ENCODE measurements around the gene TMX4.

The TMX4 gene, protein sequence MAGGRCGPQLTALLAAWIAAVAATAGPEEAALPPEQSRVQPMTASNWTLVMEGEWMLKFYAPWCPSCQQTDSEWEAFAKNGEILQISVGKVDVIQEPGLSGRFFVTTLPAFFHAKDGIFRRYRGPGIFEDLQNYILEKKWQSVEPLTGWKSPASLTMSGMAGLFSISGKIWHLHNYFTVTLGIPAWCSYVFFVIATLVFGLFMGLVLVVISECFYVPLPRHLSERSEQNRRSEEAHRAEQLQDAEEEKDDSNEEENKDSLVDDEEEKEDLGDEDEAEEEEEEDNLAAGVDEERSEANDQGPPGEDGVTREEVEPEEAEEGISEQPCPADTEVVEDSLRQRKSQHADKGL

DNA sequence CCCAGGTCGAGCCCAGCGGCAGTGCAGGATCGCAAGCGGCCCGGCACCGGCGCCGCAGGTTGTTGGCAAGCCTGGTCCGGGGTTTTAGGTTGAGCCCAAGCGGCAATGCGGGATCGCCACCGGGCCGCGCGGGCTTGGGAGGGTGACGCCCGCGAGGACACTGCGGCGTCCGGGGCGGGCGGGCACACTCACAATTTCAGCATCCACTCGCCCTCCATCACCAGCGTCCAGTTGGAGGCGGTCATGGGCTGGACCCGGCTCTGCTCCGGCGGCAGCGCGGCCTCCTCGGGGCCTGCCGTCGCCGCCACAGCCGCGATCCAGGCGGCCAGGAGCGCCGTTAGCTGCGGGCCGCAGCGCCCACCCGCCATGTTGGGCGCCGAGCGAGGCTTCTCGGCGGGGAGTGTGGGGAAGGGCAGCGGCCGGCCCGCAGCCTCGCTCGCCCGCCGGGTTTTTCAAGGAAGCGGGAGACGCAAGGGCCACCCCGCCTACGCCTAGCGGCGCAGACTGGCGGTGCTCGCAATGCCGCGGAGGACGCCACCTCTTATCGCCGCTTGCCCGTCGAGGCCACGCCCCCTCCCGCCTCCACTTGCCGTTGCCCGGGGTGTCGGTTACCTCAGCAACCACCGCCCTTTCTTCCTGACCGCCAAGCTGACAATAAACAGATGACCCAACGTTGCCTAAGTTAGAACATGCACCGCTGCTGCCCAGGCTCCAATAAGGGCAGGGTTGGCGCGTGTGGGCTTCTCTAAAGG lies at the start of gene TMX4:
Gene TMX4 (minus strand): TSS at position 516 of the 752 bp plus-strand sequence. CDS start 148 bp downstream, at position 368.
- Histone ChIP-seq H3K27ac (peak within 1 kb of the TSS; percentile 96 to 100 (median 98)), H4K20me1 (peaks cover 0 to 35% (median 12%) of the 10 kb centered on the region in 11 experiments; a peak in 11 of 22 replicates), H3K4me1 (peaks cover 38 to 65% (median 52%) of the 10 kb centered on the region in 10 experiments), H3K4me3 (peak within 1 kb of the TSS; percentile 79 to 97 (median 92)), H3K36me3 (peaks cover 0 to 24% (median 15%) of the 10 kb centered on the region in 11 experiments; a peak in 14 of 22 replicates), H3K27me3 (no peaks in the 10 kb centered on the region), H3K9me3 (replicated peaks in 1 of 11) (peaks cover 0 to 9% (median 0%) of the 10 kb centered on the region in 11 experiments; a peak in 1 of 22 replicates), H3K4me2 (peak within 1 kb of the TSS; percentile 78 to 92 (median 89)), H3K9ac (peak within 1 kb of the TSS; percentile 95 to 100 (median 98))
- TF ChIP-seq Cebpa-rat (IDR thresholded peaks at IDR 0.05), result peak in 1 of 11 experiments; percentile 11; a peak in 1 of 22 replicates

DNA sequence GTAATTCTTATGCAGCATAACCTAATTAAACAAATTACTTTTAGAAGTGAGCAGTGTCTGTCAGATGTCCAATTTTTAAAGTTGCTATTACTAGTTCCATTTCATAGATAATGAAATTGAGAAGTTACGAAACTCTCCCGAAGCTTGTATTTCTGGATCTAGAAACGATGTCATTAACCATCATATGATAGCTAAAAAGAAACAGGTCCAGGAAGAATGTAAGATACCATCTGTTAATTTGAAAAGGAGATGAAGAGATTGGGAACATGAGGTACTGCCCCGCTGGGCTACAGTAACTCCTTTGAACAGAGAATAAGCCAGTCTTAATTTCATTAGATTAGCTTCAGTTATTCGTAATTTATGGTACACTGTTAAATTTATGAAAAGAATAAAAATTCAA lies 47.5 kb upstream of the TMX4 start:
- H3K4me1 ChIP-seq, result no peaks in the 10 kb centered on the region
- H3K4me3 ChIP-seq, result no peak overlapping the region
- TF ChIP-seq Cebpa-rat (IDR thresholded peaks at IDR 0.05), result no peak
- no peaks in the 10 kb centered on the region for H3K9me3 ChIP-seq (replicated peaks in 1 of 11)
- no peaks in the 10 kb centered on the region for H3K36me3 ChIP-seq
- H4K20me1 ChIP-seq, result no peaks in the 10 kb centered on the region
- no peak overlapping the region for H3K4me2 ChIP-seq
- H3K9ac ChIP-seq, result no peak overlapping the region
- H3K27me3 ChIP-seq, result no peaks in the 10 kb centered on the region
- H3K27ac ChIP-seq, result no peak overlapping the region

DNA sequence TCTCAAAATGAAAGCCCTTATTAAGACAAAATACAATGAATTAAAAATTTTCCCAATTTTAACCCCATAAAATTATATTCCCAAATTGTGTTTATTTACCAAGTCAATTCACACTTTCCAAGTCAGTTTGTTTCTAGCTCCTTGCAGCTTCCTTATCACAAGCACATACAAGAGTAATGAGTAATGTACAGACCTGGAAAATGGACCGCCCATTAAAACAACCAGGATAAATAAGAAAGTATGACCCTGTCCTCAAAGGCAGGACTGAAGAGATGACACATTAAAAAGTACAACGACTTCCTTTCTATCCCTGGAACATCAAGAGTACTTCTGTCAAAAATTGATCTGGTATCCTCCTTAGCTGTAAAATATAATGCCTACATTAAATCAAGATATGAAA lies 47.1 kb upstream of the TMX4 start:
- no peaks in the 10 kb centered on the region for H3K4me1 ChIP-seq
- H3K9me3 ChIP-seq (replicated peaks in 1 of 11), result no peaks in the 10 kb centered on the region
- H3K27ac ChIP-seq, result no peak overlapping the region
- no peak overlapping the region for H3K4me2 ChIP-seq
- H3K36me3 ChIP-seq, result no peaks in the 10 kb centered on the region
- no peaks in the 10 kb centered on the region for H3K27me3 ChIP-seq
- H4K20me1 ChIP-seq, result no peaks in the 10 kb centered on the region
- no peak for TF ChIP-seq Cebpa-rat (IDR thresholded peaks at IDR 0.05)
- no peak overlapping the region for H3K4me3 ChIP-seq
- H3K9ac ChIP-seq, result no peak overlapping the region

DNA sequence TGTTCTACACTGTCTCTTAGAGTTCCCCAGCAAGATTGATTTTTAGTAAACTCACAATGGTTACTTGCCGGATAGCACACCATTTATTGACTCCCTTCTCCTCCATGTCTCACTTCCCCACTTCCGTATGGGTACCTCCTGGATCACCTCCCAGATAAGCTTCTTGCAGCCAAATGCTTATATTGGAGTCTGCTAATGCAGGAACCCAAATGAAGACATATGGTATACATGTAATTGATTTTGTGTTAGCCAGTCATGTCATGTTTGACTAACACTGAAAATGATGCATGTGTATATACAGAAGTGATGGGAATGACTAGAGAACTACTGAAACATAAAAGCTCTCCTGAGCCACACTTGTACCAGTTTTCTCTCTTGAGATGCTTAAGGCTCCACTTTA lies 46.1 kb upstream of the TMX4 start:
- no peak overlapping the region for H3K9ac ChIP-seq
- no peaks in the 10 kb centered on the region for H3K27me3 ChIP-seq
- H4K20me1 ChIP-seq, result no peaks in the 10 kb centered on the region
- H3K9me3 ChIP-seq (replicated peaks in 1 of 11), result no peaks in the 10 kb centered on the region
- H3K4me2 ChIP-seq, result no peak overlapping the region
- no peaks in the 10 kb centered on the region for H3K4me1 ChIP-seq
- H3K36me3 ChIP-seq, result no peaks in the 10 kb centered on the region
- H3K4me3 ChIP-seq, result no peak overlapping the region
- no peak for TF ChIP-seq Cebpa-rat (IDR thresholded peaks at IDR 0.05)
- H3K27ac ChIP-seq, result no peak overlapping the region

DNA sequence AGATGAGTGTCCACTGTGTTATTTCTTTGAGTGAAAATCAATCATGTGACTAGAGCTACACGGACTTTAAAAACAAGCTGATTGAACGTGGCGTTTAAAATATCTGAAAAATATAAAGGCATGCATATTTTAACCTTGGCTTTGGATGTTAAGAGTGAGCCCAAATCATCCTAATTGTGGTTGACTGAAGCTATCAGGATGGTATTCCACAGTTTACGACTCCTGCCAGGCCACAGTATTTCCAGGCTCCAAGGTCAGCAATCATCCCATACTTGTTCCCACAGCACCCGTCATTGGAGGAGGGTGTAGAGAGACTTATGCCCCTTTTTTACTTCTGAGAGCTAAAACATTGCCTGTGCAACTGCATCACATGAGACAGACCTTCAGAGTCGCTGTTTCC lies 43.2 kb upstream of the TMX4 start:
- no peak overlapping the region for H3K9ac ChIP-seq
- no peak overlapping the region for H3K4me3 ChIP-seq
- H3K4me2 ChIP-seq, result no peak overlapping the region
- no peaks in the 10 kb centered on the region for H4K20me1 ChIP-seq
- no peak for TF ChIP-seq Cebpa-rat (IDR thresholded peaks at IDR 0.05)
- peaks cover 0 to 7% (median 4%) of the 10 kb centered on the region in 10 experiments; a peak in 5 of 20 replicates for H3K4me1 ChIP-seq
- no peaks in the 10 kb centered on the region for H3K9me3 ChIP-seq (replicated peaks in 1 of 11)
- no peak overlapping the region for H3K27ac ChIP-seq
- no peaks in the 10 kb centered on the region for H3K27me3 ChIP-seq
- no peaks in the 10 kb centered on the region for H3K36me3 ChIP-seq

DNA sequence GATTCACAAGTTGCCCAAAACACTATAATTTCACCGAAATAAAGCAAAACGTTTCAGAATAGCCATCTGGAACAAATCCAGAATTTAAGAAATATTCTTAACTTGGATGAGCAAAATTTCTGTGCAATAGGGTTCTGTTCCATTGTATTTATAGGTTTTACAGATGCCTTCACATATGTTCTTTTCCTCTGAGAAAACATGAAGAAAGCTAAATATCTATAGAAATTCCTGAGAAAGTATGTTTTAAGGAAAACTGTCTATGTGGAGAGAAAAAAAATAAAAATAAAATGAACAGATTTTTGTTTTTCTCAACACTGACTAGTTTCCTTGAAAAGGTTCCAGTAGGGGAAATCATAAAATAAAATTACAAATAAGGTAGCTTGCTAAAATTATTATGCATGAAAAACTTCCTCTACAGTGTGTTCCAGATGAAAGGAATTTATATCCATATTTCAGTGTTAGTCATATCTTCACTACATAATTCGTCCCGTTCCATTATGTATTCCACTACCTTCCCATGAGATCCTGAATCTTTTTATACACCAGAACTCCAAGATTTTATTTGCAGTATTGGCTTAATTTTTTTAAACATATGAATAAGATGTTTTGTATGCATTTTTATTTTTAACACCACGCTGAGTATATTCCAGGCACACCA lies 42.4 kb upstream of the TMX4 start:
- Histone ChIP-seq H3K27me3 (no peaks in the 10 kb centered on the region), H3K9me3 (replicated peaks in 1 of 11) (no peaks in the 10 kb centered on the region), H3K36me3 (no peaks in the 10 kb centered on the region), H3K9ac (no peak overlapping the region), H3K27ac (no peak overlapping the region), H3K4me1 (peaks cover 0 to 10% (median 4%) of the 10 kb centered on the region in 10 experiments; a peak in 5 of 20 replicates), H4K20me1 (no peaks in the 10 kb centered on the region), H3K4me2 (no peak overlapping the region), H3K4me3 (no peak overlapping the region)
- no peak for TF ChIP-seq Cebpa-rat (IDR thresholded peaks at IDR 0.05)

DNA sequence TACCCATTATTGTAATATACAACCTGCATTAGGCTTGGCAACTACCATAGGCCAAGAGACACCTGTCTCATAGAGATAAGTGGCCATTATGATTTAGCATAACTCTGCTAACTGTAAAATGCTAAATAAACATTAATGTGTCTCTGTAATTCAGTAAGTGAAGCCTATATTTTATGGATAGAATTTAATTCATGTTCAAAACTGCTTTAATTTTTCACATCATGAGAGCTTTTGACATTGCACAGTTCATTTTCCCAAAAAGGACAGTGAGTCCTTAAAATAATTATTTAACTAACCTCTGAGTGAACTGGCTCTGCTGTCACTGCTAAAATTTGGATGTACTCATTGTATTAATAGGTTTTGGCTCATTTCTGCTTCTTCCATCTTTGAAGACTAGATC lies 41.4 kb upstream of the TMX4 start:
- Histone ChIP-seq H3K4me3 (no peak overlapping the region), H3K4me1 (peaks cover 0 to 10% (median 4%) of the 10 kb centered on the region in 10 experiments; a peak in 5 of 20 replicates), H3K4me2 (no peak overlapping the region), H3K27ac (no peak overlapping the region), H3K9ac (no peak overlapping the region), H4K20me1 (no peaks in the 10 kb centered on the region), H3K9me3 (replicated peaks in 1 of 11) (no peaks in the 10 kb centered on the region), H3K27me3 (no peaks in the 10 kb centered on the region), H3K36me3 (no peaks in the 10 kb centered on the region)
- TF ChIP-seq Cebpa-rat (IDR thresholded peaks at IDR 0.05), result no peak

DNA sequence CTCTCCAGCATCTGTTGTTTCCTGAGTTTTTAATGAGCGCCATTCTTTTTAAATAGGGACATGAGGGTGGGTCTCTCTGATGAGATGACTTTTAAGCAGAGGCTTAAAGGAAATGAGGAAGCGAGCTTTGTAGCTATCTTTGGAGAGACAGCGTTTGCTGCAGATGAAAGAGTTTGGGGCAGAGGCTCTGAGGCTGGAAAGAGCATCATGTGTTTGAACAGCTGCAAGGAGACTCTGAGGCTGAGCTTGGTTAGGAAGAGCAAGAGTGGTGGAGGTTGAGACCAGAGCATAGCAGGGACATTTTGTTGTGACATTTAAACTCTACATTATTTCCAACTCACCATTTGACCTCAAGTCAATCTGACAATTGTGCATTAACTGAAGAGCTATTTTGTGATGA lies 38.3 kb upstream of the TMX4 start:
- Histone ChIP-seq H3K4me3 (no peak overlapping the region), H3K27ac (no peak overlapping the region), H3K4me1 (peaks cover 0 to 10% (median 4%) of the 10 kb centered on the region in 10 experiments; a peak in 5 of 20 replicates), H3K36me3 (no peaks in the 10 kb centered on the region), H3K9me3 (replicated peaks in 1 of 11) (no peaks in the 10 kb centered on the region), H4K20me1 (no peaks in the 10 kb centered on the region), H3K4me2 (0 out of 22 replicates have a peak overlapping the region, but pooled peaks of 3 of the 11 experiments have one; percentile 2 to 19 (median 9)), H3K9ac (no peak overlapping the region), H3K27me3 (no peaks in the 10 kb centered on the region)
- TF ChIP-seq Cebpa-rat (IDR thresholded peaks at IDR 0.05), result no peak

DNA sequence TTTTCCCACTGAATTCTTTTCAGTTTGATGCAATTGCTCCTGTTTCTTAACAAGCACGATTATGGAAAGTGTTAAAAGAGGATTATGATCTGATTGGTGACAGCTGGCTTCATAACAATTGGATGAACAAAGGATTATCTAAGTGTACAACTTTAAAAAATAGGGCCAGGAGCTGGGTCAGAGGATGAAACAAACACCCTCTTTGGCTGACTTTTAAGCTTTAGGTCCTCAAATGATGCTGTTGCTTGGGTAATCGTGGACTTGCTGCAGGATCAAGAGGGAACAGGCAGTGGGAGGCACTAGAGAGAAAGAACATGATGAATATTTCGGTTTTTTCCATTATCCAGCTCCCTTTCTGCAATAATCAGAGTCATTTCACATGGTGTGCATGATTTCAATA lies 35.5 kb upstream of the TMX4 start:
- Histone ChIP-seq H3K36me3 (no peaks in the 10 kb centered on the region), H3K4me2 (no peak overlapping the region), H3K9ac (no peak overlapping the region), H4K20me1 (no peaks in the 10 kb centered on the region), H3K9me3 (replicated peaks in 1 of 11) (no peaks in the 10 kb centered on the region), H3K4me3 (no peak overlapping the region), H3K27ac (no peak overlapping the region), H3K4me1 (peaks cover 0 to 10% (median 5%) of the 10 kb centered on the region in 10 experiments; a peak in 8 of 20 replicates), H3K27me3 (no peaks in the 10 kb centered on the region)
- TF ChIP-seq Cebpa-rat (IDR thresholded peaks at IDR 0.05), result no peak

Measured in BLaER1 treated with 17β-estradiol and CSF1 and Interleukin-3, amounts not matched to agents 10 nM and 100 nM (cell line).